ES-I3 (cell line): ENCODE measurements around the gene PIF1.

Experiments used
- H3K36me3 ChIP-seq: 2 replicates; pipeline ENCODE4 v1.6.1; 2013; ENCODE audit warnings: mild to moderate bottlenecking, low read length, control low read depth, moderate library complexity; ENCODE audit not compliant: insufficient read depth
- H3K4me1 ChIP-seq: 2 replicates; pipeline ENCODE4 v1.6.1; 2013; ENCODE audit warnings: mild to moderate bottlenecking, control low read depth, low read length; ENCODE audit not compliant: insufficient read depth
- H3K9ac ChIP-seq: 2 replicates; pipeline ENCODE4 v1.6.1; 2013; ENCODE audit warnings: low read depth, mild to moderate bottlenecking, low read length, moderate library complexity
- H3K9me3 ChIP-seq: 2 replicates; pipeline ENCODE4 v1.6.1; 2013; ENCODE audit warnings: mild to moderate bottlenecking, low read length, moderate library complexity; ENCODE audit not compliant: control insufficient read depth, insufficient read depth

PIF1 gene

GRCh38 chr15:64766058-64766457 is 59.4 kb downstream of the PIF1 start:
- H3K4me1 ChIP-seq: peaks cover 4% of the 10 kb centered on the region
- H3K36me3 ChIP-seq: no peaks in the 10 kb centered on the region
- H3K9me3 ChIP-seq: no peaks in the 10 kb centered on the region

More at GRCh38 chr15:64766058-64766457, 59.4 kb downstream of the PIF1 start:
- H3K9ac ChIP-seq: no peak overlapping the region
